Measurements from ENCODE around the gene KRT17. TPM values are rescaled to one million over a fixed set of nuclear protein-coding genes. Genes with fewer than 3 reads are reported as not detected.

The KRT17 gene
- total RNA-seq, 2 experiments from 2014 or later, result not detected

Other genes with a start within 250 kb of the KRT17 start
- gene KRT34, start 242.3 kb downstream of the KRT17 start, total RNA-seq, result not detected
- gene KRT31, start 227.0 kb downstream of the KRT17 start, total RNA-seq, result not detected
- not detected for gene KRT37, start 200.0 kb downstream of the KRT17 start, total RNA-seq
- not detected for gene KRT38, start 183.6 kb downstream of the KRT17 start, total RNA-seq
- gene KRT32, start 157.2 kb downstream of the KRT17 start, total RNA-seq, result not detected
- gene KRT35, start 143.4 kb downstream of the KRT17 start, total RNA-seq, result not detected
- not detected for gene KRT36, start 134.7 kb downstream of the KRT17 start, total RNA-seq
- gene KRT13, start 119.0 kb downstream of the KRT17 start, total RNA-seq, result not detected
- gene KRT15, start 105.7 kb downstream of the KRT17 start, total RNA-seq, result not detected
- gene KRT19, start 96.3 kb downstream of the KRT17 start, total RNA-seq, result not detected
- gene KRT9, start 52.5 kb downstream of the KRT17 start, total RNA-seq, result not detected
- gene KRT14, start 37.7 kb downstream of the KRT17 start, total RNA-seq, result not detected
- gene KRT16, start 11.8 kb downstream of the KRT17 start, total RNA-seq, result not detected
- gene EIF1, start 64.3 kb upstream of the KRT17 start, total RNA-seq, result 100 to 1,000 TPM; 661 to 670 TPM
- not detected for gene GAST, start 87.8 kb upstream of the KRT17 start, total RNA-seq
- under 1 TPM; 0.08 to 0.11 TPM for gene HAP1, start 110.1 kb upstream of the KRT17 start, total RNA-seq
- gene JUP, start 162.1 kb upstream of the KRT17 start, total RNA-seq, result 1 to 10 TPM; 5.2 to 6.0 TPM
- 1 to 10 TPM; 2.7 to 3.5 TPM for gene P3H4, start 187.4 kb upstream of the KRT17 start, total RNA-seq
- gene FKBP10, start 188.4 kb upstream of the KRT17 start, total RNA-seq, result not detected
- 10 to 100 TPM; 15.7 to 17.8 TPM for gene NT5C3B, start 211.7 kb upstream of the KRT17 start, total RNA-seq
- gene KLHL10, start 213.2 kb upstream of the KRT17 start, total RNA-seq, result not detected
- 10 to 100 TPM; 12.3 to 13.2 TPM for gene KLHL11, start 240.8 kb upstream of the KRT17 start, total RNA-seq